Activated naive CD4-positive, alpha-beta T cell treated with anti-CD3 and anti-CD28 coated beads, Interleukin-2, amount 10 ng/mL, durations not matched to agents 7 days and 5 days (primary cell): ENCODE results near the gene ARL13A.

Experiments used
- CTCF ChIA-PET: fragments of 350-600 bp; sonication (Branson Sonifier 250); formaldehyde crosslinking; loops from one replicate; lab custom pipeline; 2021; ENCODE audit warnings: antibody characterized with exemption; lab: Charles Lee
- DNase-seq: peaks from one replicate; pipeline ENCODE4 v3.0.0-alpha.2; 2020
- H3K27ac Mint-ChIP-seq: one replicate; pipeline ENCODE4 v1.8.0; 2021; ENCODE audit warnings: mild to moderate bottlenecking, moderate library complexity, mixed read lengths
- H3K27me3 Mint-ChIP-seq: one replicate; pipeline ENCODE4 v1.8.0; 2021; ENCODE audit warnings: mild to moderate bottlenecking, mixed read lengths
- H3K36me3 Mint-ChIP-seq: one replicate; pipeline ENCODE4 v1.8.0; 2021; ENCODE audit warnings: mixed read lengths
- H3K4me1 Mint-ChIP-seq: one replicate; pipeline ENCODE4 v1.8.0; 2021; ENCODE audit warnings: mixed read lengths
- H3K4me3 Mint-ChIP-seq: one replicate; pipeline ENCODE4 v1.8.0; 2021; ENCODE audit warnings: mild to moderate bottlenecking, moderate library complexity, mixed read lengths
- H3K9me3 Mint-ChIP-seq: one replicate; pipeline ENCODE4 v1.8.0; 2021; ENCODE audit warnings: mixed read lengths

Gene ARL13A

GRCh38 chrX:100969408-100969807 is at the start of gene ARL13A:
Gene ARL13A, plus strand, starts transcription at chrX:100969708. Its CDS starts 3,982 bp downstream, at chrX:100973690.
- H3K27ac Mint-ChIP-seq: no peak within 1 kb of the TSS
- no peak for DNase-seq
- CTCF ChIA-PET: no interaction called here
- H3K4me3 Mint-ChIP-seq: no peak within 1 kb of the TSS
- no peaks in the 10 kb centered on the region for H3K9me3 Mint-ChIP-seq
- no peaks in the 10 kb centered on the region for H3K4me1 Mint-ChIP-seq
- no peaks in the 10 kb centered on the region for H3K36me3 Mint-ChIP-seq
- no peaks in the 10 kb centered on the region for H3K27me3 Mint-ChIP-seq

- Mint-ChIP-seq H3K27ac (no peak overlapping the region), H3K27me3 (peaks cover 12% of the 10 kb centered on the region), H3K9me3 (no peaks in the 10 kb centered on the region), H3K4me1 (peaks cover 3% of the 10 kb centered on the region), H3K36me3 (no peaks in the 10 kb centered on the region), H3K4me3 (no peak overlapping the region)
- DNase-seq: no peak
- CTCF ChIA-PET: no interaction called here
These were observed 45.1 kb upstream of the ARL13A start for GRCh38 chrX:100924375-100924774.

DNA sequence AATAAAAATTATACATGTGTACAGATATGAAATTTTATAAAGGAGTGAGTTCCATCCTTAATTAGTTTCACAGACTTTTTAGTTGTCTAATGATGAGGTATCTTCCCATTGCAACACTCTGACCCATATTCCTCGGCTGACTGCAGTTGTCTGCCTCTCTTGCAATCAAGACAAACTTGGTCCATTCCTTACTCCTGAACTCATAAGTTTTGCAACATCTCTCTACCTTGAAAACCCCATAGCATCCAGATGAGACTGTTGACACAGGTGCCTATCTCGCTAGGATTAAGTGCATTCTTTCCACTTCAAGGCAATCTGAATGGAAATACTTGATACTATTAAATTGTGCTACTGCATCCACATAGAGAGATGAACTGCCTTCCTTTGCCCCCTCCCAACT is 43.1 kb upstream of the ARL13A start:
- H3K27ac Mint-ChIP-seq: no peak overlapping the region
- H3K4me3 Mint-ChIP-seq: no peak overlapping the region
- DNase-seq: no peak
- no peaks in the 10 kb centered on the region for H3K36me3 Mint-ChIP-seq
- H3K27me3 Mint-ChIP-seq: peaks cover 14% of the 10 kb centered on the region
- peaks cover 13% of the 10 kb centered on the region for H3K4me1 Mint-ChIP-seq
- peaks cover 4% of the 10 kb centered on the region for H3K9me3 Mint-ChIP-seq
- CTCF ChIA-PET: no interaction called here

GRCh38 chrX:100928660-100929613 is 40.6 kb upstream of the ARL13A start, which contains the start of gene XKRX:
Gene XKRX, minus strand, starts transcription at chrX:100928917. Its CDS starts 613 bp downstream, at chrX:100928304.
- peaks cover 16% of the 10 kb centered on the region for H3K4me1 Mint-ChIP-seq
- CTCF ChIA-PET: interaction anchor here (0.5 to 1.1 kb wide), 3 partner anchors 31 to 413 kb away, joined by 3 read pairs; no protein-coding TSS in a partner anchor
- no peak within 1 kb of the TSS for H3K27ac Mint-ChIP-seq
- peak; percentile 44 for DNase-seq
- no peaks in the 10 kb centered on the region for H3K36me3 Mint-ChIP-seq
- peaks cover 14% of the 10 kb centered on the region for H3K27me3 Mint-ChIP-seq
- H3K4me3 Mint-ChIP-seq: peak within 1 kb of the TSS; percentile 79
- peaks cover 4% of the 10 kb centered on the region for H3K9me3 Mint-ChIP-seq

- Mint-ChIP-seq H3K4me3 (no peak overlapping the region), H3K9me3 (peaks cover 4% of the 10 kb centered on the region), H3K36me3 (no peaks in the 10 kb centered on the region), H3K4me1 (peaks cover 13% of the 10 kb centered on the region), H3K27me3 (peaks cover 14% of the 10 kb centered on the region), H3K27ac (no peak overlapping the region)
- DNase-seq: no peak
- CTCF ChIA-PET: no interaction called here
These were observed 38.1 kb upstream of the ARL13A start for GRCh38 chrX:100931218-100931924.

- CTCF ChIA-PET: no interaction called here
- Mint-ChIP-seq H3K36me3 (no peaks in the 10 kb centered on the region), H3K9me3 (peaks cover 4% of the 10 kb centered on the region), H3K27me3 (peaks cover 14% of the 10 kb centered on the region), H3K27ac (no peak overlapping the region), H3K4me3 (no peak overlapping the region), H3K4me1 (peaks cover 13% of the 10 kb centered on the region)
- no peak for DNase-seq
These were observed 37.6 kb upstream of the ARL13A start for GRCh38 chrX:100931925-100932285.

DNA sequence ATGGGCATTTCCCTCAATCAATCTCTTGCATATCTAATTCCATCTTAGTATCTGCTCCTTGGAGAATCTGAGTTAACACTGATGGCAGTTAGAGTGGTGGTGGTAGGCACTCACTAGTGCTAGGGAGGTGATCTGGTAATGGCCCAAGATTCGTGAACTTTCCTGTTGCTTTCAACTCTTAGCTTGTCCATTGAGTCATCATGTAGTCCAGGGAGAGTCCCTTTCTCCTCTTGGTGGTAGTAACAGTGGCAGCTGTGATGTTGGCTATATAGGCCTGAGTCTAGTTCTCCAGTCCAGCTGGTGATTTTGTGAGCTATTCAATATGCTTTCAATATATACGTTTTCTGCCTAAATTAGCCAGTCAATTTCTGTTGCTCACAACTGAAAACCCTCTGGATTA is 33.7 kb upstream of the ARL13A start:
- peaks cover 4% of the 10 kb centered on the region for H3K9me3 Mint-ChIP-seq
- CTCF ChIA-PET: no interaction called here
- H3K4me1 Mint-ChIP-seq: peaks cover 12% of the 10 kb centered on the region
- no peak for DNase-seq
- no peak overlapping the region for H3K27ac Mint-ChIP-seq
- no peak overlapping the region for H3K4me3 Mint-ChIP-seq
- no peaks in the 10 kb centered on the region for H3K36me3 Mint-ChIP-seq
- H3K27me3 Mint-ChIP-seq: no peaks in the 10 kb centered on the region

DNA sequence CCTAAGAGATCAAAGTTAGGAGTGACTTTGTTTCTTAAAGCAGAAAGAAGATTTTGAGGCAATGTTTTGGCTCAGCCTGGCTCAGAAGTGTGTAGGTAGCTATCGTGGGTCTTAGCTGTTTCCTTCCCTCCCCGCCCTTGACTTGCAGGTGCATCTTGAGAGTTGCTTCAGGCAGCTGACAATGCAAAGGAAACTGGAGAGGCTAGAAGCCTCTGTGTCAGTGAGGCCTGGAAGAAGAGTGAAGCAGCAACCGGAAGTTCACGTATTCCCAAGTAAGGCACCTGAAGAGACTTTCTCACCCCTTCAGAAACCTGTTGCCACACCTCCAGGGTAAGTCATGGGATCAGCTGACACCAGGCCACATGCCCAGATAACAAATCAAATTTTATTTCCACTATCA is 30.2 kb upstream of the ARL13A start:
- H3K9me3 Mint-ChIP-seq: no peaks in the 10 kb centered on the region
- no peak overlapping the region for H3K27ac Mint-ChIP-seq
- peaks cover 6% of the 10 kb centered on the region for H3K4me1 Mint-ChIP-seq
- CTCF ChIA-PET: interaction anchor here (0.9 kb wide), 1 partner anchor 9 kb away, joined by 3 read pairs; no protein-coding TSS in a partner anchor
- no peaks in the 10 kb centered on the region for H3K36me3 Mint-ChIP-seq
- H3K4me3 Mint-ChIP-seq: no peak overlapping the region
- no peak for DNase-seq
- H3K27me3 Mint-ChIP-seq: no peaks in the 10 kb centered on the region

DNA sequence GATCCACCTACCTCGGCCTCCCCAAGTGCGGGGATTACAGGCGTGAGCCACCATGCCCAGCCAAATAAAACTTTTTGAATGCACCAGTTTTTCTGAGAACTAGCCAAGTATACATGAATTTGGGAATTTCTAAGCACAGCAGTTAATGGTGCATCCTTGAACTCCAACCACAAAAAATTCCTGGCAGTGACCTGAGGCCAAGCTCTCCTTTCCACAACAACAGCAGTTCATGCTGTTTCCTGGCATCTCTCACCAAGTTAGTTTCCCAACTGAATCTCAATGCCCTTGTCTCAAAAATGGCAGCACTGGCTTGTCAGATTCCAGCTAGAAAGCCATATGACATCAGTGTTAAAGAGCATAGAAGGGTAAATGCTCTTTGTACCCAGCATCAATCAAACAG is 24.9 kb upstream of the ARL13A start:
- Mint-ChIP-seq H3K4me3 (no peak overlapping the region), H3K27ac (no peak overlapping the region), H3K36me3 (no peaks in the 10 kb centered on the region), H3K27me3 (no peaks in the 10 kb centered on the region), H3K9me3 (no peaks in the 10 kb centered on the region), H3K4me1 (peaks cover 1% of the 10 kb centered on the region)
- CTCF ChIA-PET: no interaction called here
- DNase-seq: no peak

- Mint-ChIP-seq H3K9me3 (no peaks in the 10 kb centered on the region), H3K27me3 (no peaks in the 10 kb centered on the region), H3K27ac (no peak overlapping the region), H3K36me3 (no peaks in the 10 kb centered on the region), H3K4me3 (no peak overlapping the region), H3K4me1 (no peaks in the 10 kb centered on the region)
- DNase-seq: no peak
- CTCF ChIA-PET: no interaction called here
These were observed 23.1 kb upstream of the ARL13A start for GRCh38 chrX:100946299-100946927.

DNA sequence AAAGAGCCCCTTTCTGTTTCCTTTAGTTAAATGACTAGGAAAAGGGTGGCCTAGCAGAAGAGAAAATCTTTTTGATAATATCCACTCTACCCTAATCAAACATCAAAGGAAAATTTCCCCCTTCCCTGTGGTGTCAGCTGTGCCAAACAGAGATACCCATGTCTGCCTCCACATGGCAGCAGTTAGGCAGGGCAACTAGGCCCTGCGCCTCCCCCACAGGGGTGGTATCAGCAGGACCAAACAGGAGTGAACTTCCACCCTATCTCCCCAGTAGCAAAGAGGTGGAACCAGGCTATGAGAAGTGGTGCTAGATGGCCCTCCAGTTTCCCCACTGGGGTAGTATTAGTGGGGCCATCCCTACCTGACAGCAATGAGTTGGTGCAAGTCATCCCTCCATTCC is 21.0 kb upstream of the ARL13A start:
- Mint-ChIP-seq H3K27ac (no peak overlapping the region), H3K36me3 (no peaks in the 10 kb centered on the region), H3K9me3 (no peaks in the 10 kb centered on the region), H3K4me3 (no peak overlapping the region), H3K27me3 (no peaks in the 10 kb centered on the region), H3K4me1 (no peaks in the 10 kb centered on the region)
- CTCF ChIA-PET: no interaction called here
- DNase-seq: no peak

GRCh38 chrX:100962811-100963210 is 6.7 kb upstream of the ARL13A start:
- no peaks in the 10 kb centered on the region for H3K9me3 Mint-ChIP-seq
- no peak overlapping the region for H3K4me3 Mint-ChIP-seq
- H3K36me3 Mint-ChIP-seq: no peaks in the 10 kb centered on the region
- no peaks in the 10 kb centered on the region for H3K27me3 Mint-ChIP-seq
- H3K27ac Mint-ChIP-seq: no peak overlapping the region
- H3K4me1 Mint-ChIP-seq: no peaks in the 10 kb centered on the region
- DNase-seq: no peak
- CTCF ChIA-PET: no interaction called here

DNA sequence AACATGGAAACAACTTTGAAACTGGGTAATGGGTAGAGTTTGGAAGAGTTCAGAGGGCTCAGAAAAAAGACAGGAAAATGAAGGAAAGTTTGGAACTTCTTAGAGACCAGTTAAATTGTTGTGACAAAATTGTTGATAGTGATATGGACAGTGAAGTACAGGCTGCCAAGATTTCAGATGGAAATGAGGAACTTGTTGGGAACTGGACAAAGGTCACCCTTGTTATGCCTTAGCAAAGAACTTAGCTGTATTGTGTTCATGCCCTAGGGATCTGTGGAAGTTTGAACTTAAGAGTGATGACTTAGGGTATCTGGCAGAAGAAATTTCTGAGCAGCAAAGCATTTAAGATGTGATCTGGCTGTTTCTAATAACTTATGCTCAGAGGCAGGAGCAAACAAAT is 5.1 kb upstream of the ARL13A start:
- no peaks in the 10 kb centered on the region for H3K4me1 Mint-ChIP-seq
- CTCF ChIA-PET: no interaction called here
- H3K27me3 Mint-ChIP-seq: no peaks in the 10 kb centered on the region
- H3K4me3 Mint-ChIP-seq: no peak overlapping the region
- no peaks in the 10 kb centered on the region for H3K36me3 Mint-ChIP-seq
- H3K27ac Mint-ChIP-seq: no peak overlapping the region
- no peak for DNase-seq
- no peaks in the 10 kb centered on the region for H3K9me3 Mint-ChIP-seq

DNA sequence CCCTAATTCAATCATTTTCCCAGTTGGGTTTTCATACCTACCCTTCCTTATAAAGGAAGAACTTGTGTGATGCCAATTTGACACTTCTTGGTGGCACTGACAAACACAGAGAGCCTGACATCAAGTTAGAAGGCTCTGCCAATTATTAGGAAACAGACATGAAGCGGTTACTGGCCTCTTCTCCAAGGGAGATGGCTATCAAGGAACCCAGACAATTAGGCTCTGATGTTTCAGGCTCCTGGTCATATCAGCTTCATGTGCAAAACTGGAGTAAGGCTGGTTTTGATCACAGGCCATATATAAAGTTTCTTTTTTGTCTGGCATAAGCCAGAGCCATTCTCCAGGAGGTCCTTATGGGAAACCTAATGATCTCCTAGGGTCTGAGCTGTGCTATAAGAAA is 428 bp downstream of the ARL13A start:
- CTCF ChIA-PET: no interaction called here

More for the DNA sequence above, 428 bp downstream of the ARL13A start:
- Mint-ChIP-seq H3K4me3 (no peak overlapping the region), H3K27me3 (no peaks in the 10 kb centered on the region), H3K36me3 (no peaks in the 10 kb centered on the region), H3K4me1 (no peaks in the 10 kb centered on the region), H3K27ac (no peak overlapping the region), H3K9me3 (no peaks in the 10 kb centered on the region)
- DNase-seq: no peak
